Smooth muscle cell of the brain vasculature (primary cell): Measurements from ENCODE around the gene PTGDS.

Experiments used
- DNase-seq: peaks from one replicate; pipeline ENCODE4 v3.0.0-alpha.2; 2012; ENCODE audit warnings: low read depth, low spot score

PTGDS gene

GRCh38 chr9:136977223-136977622 is at the start of gene PTGDS:
Gene PTGDS, plus strand, starts transcription at chr9:136977504. Its CDS starts 75 bp downstream, at chr9:136977579.
- no peak for DNase-seq

GRCh38 chr9:136928591-136928990 is 48.7 kb upstream of the PTGDS start:
- no peak for DNase-seq

GRCh38 chr9:136930014-136930413 is 47.3 kb upstream of the PTGDS start:
- DNase-seq, result no peak

GRCh38 chr9:136931611-136932130 is 45.6 kb upstream of the PTGDS start:
- DNase-seq, result no peak

- no peak for DNase-seq
Observed at GRCh38 chr9:136934277-136934676, 43.0 kb upstream of the PTGDS start.

- no peak for DNase-seq
Observed at GRCh38 chr9:136935651-136936050, 41.7 kb upstream of the PTGDS start.

- DNase-seq, result no peak
Observed at GRCh38 chr9:136936645-136937170, 40.6 kb upstream of the PTGDS start.

GRCh38 chr9:136937186-136938001 is 39.9 kb upstream of the PTGDS start:
- no peak for DNase-seq

GRCh38 chr9:136939431-136939995 is 37.8 kb upstream of the PTGDS start:
- no peak for DNase-seq

GRCh38 chr9:136939996-136940525 is 37.2 kb upstream of the PTGDS start:
- DNase-seq, result no peak

GRCh38 chr9:136940526-136941230 is 36.6 kb upstream of the PTGDS start:
- DNase-seq, result no peak

GRCh38 chr9:136941231-136942111 is 35.8 kb upstream of the PTGDS start:
- DNase-seq, result no peak

- no peak for DNase-seq
Observed at GRCh38 chr9:136942112-136942880, 35.0 kb upstream of the PTGDS start.

- no peak for DNase-seq
Observed at GRCh38 chr9:136942881-136943230, 34.4 kb upstream of the PTGDS start.

- DNase-seq, result no peak
Observed at GRCh38 chr9:136943291-136944211, 33.8 kb upstream of the PTGDS start.

- DNase-seq, result no peak
Observed at GRCh38 chr9:136944212-136944518, 33.1 kb upstream of the PTGDS start.

- DNase-seq, result peak; percentile 80
Observed at GRCh38 chr9:136944519-136945332, 32.6 kb upstream of the PTGDS start, which contains the start of the genes C8G and FBXW5. Gene C8G, plus strand, starts transcription at chr9:136945243. Its CDS starts 78 bp downstream, at chr9:136945321. Gene FBXW5, minus strand, starts transcription at chr9:136944738. Its CDS starts 655 bp downstream, at chr9:136944083.
